HG03039 (cell line): Measurements from ENCODE around the gene PIEZO2.
"Not testable (repeated sequence)": the region's sequence is repeated elsewhere in the genome, so short reads cannot be mapped to it uniquely, and the experiment has no call there.

ENCODE experiments used
- ATAC-seq: cut with Tn5 transposase; IDR thresholded peaks from one replicate; pipeline ENCODE4 v1.9.1; 2021; ENCODE audit warnings: mild to moderate bottlenecking, moderate library complexity; ENCODE audit not compliant: unreplicated experiment

The PIEZO2 gene

DNA sequence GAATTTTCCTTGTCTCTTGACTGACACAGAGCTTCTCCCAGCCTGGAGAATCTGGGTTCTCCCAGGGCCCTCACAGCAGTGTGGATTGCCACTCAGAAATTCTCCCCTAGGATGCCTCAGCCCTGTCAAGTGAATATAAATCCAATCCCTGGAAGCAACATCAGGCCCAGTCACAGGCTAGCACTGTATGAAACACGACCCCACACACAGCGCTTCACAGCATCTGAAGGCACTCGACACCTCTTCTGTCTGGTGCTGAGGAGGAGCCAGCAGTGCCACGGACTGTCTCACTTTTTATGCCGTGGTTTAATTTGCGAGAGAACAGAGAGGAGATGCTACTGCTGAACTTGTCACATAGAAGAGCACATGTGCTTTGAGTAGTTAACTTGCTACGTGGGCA lies 459.0 kb downstream of the PIEZO2 start:
- no peak for ATAC-seq

DNA sequence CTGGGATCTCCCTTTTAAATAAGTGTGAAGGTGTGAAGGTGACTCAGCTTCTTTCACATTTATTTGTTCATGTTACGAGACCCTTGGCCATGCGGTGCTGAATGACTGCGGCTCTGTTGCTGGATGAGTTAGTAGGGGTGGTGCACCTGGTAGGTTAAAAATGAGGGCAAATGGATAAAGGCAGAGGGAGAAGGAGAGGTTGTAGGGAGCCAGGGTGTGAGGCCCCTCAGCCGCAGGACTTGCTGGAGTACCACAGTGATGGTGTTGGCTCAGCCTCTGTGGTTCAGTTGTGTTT lies 459.4 kb downstream of the PIEZO2 start:
- no peak for ATAC-seq

DNA sequence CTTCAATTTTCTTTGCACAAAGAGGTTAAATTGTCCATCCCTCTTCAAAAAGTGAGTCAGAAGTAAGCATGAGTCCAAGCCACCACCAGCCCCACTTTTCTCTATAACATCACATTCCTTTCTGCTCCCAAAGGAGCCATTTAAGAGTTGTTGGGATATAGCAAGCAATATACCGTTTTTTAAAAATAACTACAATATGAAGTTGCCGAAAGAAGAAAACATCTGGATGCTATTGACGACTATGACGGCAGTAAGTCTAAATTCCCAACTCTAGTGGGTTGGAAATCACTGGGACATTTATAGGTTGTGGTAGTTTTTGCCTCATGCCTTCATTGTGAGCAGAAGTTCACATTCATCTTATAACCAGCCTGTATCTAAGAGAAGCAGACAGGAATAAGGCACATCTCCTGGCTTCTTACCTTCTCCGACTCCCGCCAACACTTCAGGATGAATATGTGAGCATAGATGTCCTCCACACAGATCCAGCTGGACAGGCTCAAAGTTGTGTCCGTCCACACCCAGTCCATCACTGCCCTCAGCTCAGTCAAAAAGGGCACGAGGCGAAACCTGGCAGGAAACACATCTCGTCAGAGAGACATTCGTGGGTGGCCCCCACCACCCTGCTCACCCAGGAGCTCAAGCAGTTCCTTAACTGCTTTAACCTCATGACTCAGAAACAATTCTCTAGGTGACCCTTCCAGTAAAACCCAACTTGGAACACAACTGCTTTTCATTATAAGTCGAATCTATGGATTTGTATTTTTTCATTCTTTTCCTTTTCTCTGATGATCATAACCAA lies 459.9 kb downstream of the PIEZO2 start:
- no peak for ATAC-seq

DNA sequence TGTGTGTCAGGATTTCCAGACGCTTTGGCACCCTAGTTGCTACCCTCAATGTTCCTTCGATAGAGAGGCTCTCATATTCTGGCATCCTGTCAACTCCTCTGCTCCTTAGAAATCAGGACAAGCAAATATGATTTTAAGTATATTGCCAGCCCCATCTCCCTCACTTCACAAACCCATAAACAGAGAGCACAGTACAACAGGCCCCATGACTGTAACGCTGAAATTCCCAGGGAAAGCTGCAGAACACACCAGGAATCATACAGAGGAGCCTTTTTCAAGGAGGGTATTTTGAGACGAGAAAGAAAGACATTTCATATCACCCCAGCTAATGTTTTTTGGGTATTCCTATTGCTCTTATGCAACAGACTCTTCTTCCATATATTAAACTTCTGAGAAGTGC lies 460.6 kb downstream of the PIEZO2 start:
- ATAC-seq: no peak

DNA sequence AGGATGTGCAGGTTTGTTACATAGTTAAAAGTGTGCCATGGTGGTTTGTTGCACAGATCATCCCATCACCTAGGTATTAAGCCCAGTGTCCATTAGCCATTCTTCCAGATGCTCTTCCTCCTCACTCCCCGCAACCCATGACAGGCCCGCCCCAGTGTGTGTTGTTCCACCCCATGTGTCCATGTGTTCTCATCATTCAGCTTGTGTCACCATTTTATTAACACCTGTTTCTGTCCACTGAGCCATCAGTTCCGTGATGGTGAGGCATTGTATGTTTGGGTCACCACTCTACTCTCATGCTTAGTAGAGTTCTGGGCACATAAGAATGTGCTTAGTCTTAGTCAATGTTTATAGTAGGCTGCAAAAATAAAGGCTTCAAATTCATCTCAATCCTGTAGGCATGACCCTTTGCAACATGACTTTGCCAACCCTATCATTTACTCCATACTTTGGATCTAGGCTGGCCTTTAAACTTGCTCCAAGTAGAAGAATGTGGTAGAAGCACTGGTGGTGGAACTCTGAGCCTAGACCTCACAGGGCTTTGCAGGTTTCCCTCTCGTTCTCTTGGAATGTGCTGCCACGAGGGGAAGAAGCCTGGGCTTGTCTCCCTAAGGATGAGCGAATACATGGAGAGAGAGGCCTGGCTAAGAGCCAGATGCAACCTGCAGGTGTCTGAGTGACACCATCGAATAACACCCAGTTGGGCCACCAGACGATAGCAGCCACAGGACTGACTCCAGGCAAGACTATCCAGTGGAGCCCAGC lies 462.0 kb downstream of the PIEZO2 start:
- no peak for ATAC-seq

DNA sequence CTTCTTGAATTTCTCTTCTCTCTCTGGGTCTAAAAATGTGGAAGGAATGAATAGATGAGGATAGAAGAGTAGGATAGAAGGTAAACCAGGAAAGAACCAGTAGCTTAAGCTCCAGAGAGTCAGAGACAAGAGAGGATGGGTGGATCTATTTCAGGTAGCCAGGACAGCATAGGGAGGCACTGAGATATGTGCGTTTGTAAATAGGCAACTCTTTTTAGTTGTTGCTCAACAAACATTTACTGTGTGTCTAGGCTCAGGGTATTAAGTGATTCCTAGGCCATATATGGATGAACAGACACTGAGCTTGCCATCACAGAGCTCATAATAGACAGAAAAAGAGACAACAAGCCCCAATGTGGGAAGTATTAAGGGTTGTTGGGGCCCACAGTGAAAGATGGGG lies 463.1 kb downstream of the PIEZO2 start:
- ATAC-seq: no peak

DNA sequence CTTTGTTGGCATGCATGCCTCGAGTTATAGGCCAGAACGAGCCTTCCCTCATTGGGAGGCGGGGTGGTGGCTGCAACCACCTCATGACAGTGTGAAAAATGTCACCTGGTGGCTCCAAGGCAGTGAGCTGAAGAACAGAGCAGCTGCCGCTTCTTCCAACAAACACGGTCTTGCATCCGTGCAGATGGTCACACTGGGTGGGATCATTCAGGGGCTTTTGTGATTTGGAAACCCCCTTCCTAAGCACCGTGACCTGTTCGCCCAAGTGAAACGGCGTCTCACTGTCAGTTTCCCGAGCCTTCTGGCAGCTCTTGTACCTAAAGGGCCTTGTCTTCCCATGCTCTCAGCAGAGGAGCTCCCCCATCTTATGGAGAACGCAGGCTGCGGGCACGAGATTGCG lies 463.9 kb downstream of the PIEZO2 start:
- ATAC-seq: no peak

DNA sequence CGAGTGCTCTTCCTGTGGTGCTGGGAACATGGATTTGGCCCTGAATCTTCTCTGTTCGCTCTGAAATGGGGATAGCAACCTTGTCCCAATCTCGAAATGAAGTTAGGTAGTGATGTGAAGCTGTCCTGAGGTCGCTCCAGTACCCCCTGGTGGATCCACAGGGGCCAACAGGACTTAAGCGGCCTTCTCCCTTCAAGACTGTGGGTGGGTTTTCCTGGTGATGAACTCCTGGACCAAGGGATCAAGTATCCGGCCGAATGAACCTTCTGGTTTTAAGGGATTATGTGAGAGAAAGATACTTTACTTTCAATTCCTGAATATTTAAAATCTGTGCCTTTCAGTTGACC lies 467.0 kb downstream of the PIEZO2 start:
- no peak for ATAC-seq

DNA sequence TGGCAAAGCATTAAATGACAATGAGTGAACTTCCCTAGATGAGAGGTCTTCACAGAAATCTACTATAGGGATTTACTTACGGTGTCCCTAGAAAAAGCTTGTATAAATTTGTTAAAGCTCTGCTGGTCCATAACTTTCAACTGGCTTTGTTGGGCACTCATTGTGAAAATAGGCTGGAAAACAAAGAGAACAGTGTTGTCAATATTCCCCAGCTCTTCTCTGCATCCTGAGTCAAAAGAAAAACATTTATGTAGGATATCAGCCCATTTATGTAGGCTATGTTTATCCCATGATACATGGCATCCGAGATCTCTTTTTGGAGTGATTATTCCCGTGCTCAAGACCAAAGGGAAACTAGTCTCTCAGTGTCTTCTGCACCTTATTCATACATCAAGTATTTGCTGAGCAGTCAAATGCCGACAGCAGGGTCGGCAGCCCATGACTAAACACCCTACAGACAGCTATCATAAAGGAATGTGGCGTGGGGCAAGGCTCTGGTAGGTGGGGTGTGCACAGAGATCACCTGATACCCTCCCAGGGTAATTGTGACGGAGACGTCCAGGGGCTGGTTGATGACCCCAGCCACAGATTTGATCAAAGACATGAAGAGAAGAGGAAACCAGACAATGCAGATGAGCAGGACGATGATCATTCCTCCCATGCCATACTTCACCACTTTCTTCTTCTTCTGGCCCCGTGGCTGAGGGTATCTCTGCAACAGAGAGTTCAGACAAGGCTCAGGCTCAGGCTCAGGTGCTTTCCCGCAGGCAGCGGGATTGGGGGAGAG lies 467.6 kb downstream of the PIEZO2 start:
- no peak for ATAC-seq

DNA sequence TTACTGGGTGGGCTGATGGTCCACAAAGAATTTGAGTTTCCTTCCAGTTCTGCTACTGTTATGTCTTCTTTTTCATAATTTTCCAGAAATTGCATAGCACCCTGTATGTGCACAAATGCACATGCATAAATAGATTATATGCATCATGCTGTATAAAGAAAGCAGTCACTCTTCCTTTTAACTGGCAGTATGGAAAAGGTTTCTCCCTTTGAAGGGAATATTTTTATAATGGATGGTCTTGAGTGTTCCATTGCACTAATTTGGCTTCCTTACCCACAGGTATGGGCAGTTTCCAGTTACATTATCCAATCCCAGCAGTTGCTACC lies 469.1 kb downstream of the PIEZO2 start:
- ATAC-seq: no peak

DNA sequence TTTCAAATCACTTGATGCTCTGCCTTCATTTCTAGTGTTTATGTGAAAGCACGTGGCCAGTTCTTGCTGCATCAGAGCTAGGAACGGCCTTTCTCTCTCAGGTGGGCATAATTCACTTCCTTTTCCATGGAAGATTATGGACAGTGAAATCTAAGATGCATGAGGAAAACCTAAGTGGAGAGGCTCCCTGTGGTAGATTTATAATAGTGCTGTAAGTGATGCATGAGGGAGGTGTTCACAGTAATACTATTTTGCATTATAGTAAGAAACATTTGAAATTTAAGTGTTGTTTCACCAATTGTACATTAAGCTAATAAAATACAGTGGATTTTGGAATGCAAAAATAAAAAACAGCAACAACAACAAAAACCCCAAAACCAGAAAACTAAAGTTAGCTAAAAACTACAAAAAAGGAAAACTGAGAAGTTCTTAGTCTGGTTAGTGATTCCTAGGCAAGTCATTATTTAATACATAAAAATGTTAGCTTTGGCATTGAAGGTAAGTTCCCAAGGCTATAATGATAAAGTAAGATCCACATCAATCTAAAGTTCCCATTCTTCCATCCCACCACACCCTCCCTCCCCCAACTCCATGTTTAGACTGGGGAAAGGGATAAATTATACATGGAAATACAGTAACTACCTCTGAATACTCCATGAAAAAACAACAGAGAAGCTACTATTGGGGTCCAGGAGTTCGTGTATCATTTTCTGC lies 469.7 kb downstream of the PIEZO2 start:
- no peak for ATAC-seq

DNA sequence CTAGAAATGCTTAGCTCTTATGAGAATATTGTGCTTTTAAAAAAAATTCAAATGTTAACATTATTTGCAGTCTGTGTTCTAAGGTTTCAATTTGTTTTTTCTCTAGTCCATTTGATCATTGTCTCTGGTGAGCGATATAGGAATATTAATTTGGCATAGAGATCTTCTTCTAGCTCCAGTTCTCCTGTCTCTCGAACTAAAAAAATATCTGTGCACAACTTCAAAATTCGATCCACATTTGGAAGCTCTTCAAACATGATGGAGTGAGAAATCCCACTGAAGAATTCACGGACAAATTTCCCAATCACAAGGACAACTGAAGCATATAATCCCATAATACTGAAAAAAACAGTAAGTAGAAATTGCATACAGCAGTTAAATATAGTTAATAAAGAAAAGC lies 477.9 kb downstream of the PIEZO2 start:
- ATAC-seq: no peak

DNA sequence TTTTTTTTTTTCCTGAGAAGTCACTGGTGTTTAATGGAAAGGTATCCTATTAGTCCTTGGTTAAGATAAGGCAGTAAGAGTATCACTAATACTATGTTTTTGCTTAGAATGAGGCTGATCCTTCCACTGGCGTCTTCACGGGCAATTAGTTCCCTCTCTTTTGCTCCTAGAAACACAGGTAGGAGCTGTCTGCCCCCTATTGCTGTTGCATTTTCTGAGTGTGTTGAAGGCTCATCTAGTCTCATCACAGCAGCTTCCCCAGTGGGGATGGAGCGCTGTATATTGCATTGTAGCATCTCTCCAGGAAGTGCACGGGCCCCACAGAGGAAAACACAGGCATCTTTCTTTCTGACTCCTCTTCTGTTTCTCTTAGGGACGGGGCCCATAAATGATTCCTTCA lies 478.5 kb downstream of the PIEZO2 start:
- ATAC-seq: no peak

DNA sequence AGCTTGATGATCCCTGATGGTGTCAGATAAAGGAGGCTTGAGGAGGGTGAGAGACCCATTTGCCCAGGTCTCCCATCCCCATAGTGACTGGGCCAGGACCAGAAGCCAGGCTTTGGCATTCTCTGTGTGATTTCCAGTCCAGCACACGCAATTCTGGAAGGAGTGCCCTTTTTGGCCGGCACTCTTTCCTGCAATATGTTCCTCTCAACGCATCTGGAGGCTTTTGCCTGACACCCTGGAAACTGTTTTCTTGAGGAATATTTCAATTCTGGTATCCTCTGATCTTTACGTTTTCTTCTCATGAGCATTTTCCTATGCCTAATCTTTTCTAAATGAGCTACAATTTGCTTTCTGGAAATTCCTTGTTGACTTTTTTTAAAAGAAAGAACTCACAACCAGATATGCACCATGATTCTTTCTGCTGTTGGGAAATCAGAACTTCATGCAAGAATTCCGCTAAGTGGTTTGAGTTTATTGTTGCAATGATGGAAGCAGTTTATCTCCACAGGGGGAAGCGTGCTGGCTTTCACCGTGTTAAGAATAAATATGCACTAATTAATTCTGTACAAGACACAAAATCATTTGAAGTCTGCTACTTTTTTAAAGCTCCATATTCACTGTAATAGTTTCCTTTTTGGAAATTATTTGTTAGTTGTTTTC lies 479.8 kb downstream of the PIEZO2 start:
- no peak for ATAC-seq

DNA sequence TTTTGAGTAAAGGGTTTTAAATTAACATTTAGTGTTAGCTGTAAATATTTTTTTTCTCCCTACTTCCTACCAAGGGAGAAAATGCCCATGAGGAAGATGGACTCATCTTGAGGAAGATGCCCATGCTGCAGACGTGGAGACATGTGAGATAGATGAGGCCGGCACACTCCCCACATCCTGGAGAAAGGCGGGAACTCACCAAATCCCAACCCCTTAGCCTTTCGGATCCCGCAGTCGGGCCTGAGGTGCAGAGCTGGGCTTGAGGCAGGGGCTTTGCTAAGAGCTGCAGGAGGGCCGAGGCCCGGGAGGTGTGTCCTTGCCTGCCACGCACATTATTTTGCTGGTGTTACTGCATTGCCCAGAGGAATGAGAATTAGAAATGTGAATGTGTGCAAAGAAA lies 485.6 kb downstream of the PIEZO2 start:
- ATAC-seq: no peak

DNA sequence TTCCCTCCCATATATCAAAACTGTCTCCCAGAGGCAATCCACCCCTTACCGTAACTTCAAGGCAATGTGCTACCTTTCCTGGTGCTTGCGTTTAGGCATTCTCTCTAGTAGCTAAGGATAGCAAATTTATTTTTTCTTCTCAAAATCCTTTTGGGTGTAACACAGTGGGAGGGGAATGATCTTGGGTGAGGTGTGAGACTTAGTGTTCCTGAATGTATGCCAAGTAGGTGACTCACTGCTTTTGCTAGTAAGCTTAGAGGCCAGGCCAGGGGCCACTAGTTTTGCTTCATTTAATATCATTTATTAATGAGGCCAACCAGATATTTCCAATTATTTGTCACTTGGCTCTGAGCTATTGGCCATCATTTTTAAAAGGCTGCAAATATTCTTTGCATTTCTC lies 488.1 kb downstream of the PIEZO2 start:
- ATAC-seq: no peak

DNA sequence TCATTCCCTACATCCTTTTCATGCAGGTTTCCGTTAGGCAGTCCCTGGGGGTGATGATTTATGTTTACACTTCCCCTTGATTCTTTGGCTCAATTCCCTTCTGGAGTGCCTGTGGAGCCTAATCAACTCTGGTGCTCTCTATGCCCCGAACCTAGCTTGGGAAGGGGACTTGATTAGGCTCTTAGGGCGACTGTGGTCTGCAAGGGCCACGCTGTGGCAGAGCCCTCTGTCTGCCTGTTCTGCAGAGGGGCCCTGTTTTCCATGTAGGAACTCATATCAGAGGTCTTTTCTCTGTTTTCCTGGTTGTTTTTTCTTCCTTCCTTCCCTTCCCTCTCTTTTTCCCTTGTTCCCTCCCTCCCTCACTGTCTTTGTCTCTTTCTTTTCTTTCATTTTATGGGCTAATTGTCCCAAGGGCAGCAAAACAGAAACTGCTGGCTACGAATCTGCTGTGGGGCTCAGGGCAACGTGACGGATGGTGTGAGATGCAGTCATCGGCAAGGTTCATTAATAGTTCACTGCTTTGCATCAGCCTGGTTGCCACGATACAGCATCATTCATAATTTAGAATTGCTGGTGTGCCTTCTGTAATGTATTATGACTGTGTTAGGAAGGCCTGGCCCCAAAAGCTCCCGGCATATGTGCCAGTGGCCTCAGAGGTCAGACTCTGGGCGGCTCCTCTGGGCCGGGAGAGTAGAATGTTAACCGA lies 489.0 kb downstream of the PIEZO2 start:
- ATAC-seq: no peak

DNA sequence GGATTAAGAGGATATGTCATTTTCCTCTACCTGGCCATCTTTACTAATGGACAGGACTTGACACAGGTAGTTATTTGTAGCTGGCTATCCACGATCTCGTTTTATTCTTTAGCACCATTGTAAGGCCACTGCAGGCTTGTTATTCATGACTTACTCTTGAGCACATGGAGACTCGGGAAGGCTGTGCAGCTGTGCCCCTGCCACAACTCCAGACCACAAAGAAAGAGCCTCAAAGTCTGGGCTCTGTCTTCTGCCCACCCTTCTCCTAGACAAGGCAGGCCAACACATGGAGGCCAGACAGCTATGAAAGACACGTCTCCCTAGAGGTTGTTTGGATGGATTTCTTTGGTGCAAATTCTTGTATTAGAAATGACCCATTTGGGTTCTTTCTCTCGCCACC lies 489.8 kb downstream of the PIEZO2 start:
- ATAC-seq: no peak

DNA sequence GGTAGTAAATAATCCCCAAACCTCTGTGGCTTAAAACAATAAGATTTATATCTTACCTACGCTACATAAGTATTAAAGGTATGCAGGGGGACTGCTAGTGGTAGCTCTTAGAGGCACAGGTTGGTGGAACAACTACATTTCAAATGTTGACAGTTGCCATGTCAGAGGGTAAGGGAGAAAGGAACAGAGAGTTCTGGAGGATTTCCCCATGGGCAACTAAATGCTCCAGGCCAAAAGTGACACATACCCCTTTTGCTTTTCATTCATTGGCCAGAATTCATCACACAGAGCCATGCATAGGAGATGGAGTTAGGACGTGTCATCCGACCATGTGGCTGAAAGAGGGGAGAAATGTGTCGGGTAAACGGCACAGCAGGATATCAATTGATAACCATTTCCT lies 490.4 kb downstream of the PIEZO2 start:
- ATAC-seq: no peak

DNA sequence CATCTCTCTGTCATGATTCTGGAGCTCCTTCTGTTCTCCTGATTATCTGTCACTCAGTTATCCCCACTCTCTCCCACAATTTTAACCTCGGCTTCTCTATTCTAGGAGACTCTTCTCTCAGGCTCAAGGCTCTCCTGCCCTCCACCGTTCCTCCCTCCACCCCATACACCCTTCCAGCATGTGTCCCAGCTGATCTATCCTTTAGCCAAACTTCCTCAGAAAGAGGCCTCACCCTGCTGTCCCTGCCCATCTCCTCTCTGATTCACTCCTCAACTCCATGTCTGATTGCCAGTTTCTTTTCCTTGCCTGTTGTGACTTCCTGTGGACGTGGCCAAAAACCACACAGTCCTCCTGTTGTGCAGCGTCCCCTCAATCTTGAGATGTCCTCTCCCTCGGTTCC lies 505.4 kb downstream of the PIEZO2 start:
- ATAC-seq: not testable (repeated sequence)
